Activated naive CD4-positive, alpha-beta T cell (primary cell): ENCODE data around the gene NFIA.

Source experiments
- DNase-seq, 4 experiments: peaks; one replicate each; lab custom pipeline; 2025; lab: John Stamatoyannopoulos, UW

NFIA gene

DNA sequence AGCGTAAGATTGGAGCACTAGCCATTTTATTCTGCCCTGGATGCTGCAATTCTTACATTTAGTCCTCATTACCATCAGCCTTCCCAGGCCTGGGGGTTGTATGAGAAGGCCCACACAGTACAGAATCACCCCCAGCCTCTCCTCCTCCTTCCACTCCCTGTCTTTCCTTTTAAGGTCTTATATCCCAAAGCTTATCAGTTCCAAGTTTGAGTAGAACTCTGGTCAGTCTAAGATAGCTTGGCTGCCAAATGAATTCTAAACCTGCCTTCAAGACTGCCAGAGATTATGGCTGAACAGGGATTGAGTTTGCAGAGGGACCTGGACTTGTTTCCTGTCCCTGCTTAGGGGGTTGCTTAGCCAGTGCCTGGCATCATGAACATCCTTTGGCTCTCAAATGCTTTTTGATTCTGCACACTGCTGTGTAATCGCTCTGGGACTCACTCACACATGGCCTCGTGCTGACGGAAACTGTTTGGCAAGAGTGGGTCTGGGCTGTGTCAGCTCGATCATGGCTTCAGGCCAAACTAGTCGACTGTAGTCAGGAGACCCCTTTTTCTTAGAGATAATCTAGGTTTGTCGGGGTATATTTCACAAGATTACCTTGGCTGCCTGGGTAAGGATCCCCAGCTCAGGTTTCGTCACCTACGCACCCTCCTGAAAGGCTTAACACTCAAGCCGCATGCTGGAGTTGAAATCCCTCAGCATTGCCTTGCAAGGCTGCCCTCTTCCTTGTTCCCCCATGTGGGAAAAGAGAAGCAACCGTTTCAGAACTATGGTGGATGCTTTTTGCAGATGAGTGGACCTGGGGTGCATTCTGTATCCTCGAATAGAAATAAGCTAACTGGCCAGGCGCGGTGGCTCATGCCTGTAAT is 252.6 kb downstream of the NFIA start:
- DNase-seq = no peak

DNA sequence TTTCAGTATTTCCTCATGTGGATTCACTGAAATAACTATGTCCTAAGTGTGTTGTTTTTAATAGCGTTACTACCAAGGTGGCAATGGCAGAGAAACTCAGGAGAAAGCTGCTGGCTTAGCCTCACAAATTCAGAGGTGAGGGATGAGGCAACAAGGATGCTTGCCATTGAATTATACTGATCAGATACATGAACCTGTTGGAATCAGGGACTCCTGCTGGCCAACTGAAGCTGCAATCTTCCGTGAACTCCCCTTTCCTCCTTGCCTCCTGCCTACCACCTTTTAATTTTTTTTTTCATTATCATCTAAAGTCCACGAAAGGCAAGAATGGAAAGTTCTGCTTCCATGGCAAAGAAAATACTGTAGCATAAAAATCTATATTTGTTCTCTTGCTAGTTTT is 254.7 kb downstream of the NFIA start:
- no peak for DNase-seq

- DNase-seq = no peak
Observed at GRCh38 chr1:61337441-61337951, 255.1 kb downstream of the NFIA start.

GRCh38 chr1:61337981-61338848 is 255.9 kb downstream of the NFIA start:
- no peak for DNase-seq

DNA sequence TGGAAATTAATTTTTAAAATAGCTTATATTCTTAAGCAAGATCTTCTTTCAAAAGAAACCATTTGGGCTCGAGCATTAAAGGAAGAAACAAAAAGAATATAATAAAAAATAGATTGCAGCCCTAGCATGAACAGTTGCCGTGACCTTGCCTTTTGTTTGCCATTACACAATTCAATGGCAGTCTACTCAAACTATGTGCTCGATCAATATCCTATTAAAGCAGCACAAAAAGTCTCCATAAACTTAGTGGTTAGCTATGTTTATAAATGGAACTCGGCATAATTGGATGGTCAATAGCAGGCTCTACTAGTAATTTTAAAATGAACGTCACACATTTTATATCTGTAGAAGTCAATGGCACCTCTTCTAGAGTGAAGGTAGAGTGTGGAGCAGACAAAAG is 256.5 kb downstream of the NFIA start:
- no peak for DNase-seq

GRCh38 chr1:61341426-61341825 is 259.1 kb downstream of the NFIA start:
- no peak for DNase-seq

DNA sequence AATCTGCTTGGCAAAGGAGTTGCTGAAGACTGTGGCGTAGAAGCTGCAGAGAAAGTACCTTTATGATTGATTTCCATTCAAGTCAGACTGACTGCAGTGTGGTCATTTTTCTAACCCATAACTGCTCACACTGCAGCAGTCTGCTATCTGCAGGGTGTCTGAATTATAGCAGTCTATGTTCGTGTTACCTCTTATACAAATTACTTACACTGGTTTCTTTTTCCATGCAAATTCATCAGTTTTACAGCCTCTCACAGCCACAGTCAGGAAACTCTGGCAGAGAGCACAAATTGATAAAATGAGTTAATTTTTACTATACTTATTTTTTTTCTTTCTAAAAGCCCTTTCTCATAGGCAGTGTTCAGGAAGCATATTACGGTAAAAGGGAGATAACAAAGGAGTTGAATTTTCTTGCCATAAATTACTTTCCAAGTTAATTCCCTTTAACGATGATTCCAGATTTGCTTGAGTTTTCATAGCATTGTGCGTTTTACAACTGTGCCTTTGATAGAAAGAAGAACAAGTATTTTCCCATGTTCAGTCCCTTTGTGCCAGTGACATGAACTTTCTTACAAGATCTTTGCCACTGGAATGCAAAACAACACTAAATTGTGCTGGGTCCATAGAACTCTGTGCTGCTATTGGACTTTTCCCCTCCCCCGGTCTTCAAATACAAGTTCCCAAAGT is 261.5 kb downstream of the NFIA start:
- no peak for DNase-seq

- no peak for DNase-seq
Observed at GRCh38 chr1:61344696-61345095, 262.3 kb downstream of the NFIA start.

- no peak for DNase-seq
Observed at GRCh38 chr1:61348025-61348665, 265.8 kb downstream of the NFIA start.

GRCh38 chr1:61352845-61353435 is 270.6 kb downstream of the NFIA start:
- DNase-seq = no peak

- no peak for DNase-seq
Observed at GRCh38 chr1:61353797-61354406, 271.5 kb downstream of the NFIA start.

DNA sequence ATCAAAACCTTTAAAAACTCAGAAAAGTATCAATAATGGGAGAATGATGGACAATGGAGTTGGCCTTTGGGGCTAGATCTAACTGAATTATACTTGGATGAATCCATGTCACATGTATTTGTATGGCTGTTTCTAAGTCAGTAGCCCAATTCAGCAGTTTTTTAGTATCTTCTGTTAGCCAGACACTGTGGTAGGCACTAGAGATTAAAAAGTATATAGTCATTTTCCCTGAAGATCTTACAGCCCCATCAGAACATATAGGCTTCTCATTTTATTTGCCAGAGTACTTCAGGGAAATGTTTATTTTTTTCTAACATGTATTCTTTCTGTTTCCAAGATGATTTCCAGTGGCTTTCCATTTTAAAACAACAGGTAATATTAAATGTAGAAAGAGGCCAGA is 273.7 kb downstream of the NFIA start:
- no peak for DNase-seq

DNA sequence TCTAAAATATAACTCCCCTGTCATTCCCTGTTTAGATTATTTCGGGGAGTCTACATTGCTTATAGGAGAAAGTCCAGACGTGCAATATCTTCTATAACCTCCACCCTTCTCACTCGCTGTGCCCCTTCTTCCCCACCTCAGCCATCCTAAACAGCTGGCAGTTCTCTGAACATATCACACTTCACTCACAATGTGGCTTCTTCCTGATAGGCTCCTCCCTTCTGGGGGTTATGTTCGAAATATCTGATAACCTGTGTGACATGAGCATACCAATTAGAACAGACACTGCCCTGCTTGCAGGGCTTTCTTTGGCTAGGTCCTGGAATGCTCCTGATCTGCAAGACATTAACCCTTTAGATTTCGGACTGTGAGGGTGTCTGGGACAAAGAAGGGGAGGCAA is 274.6 kb downstream of the NFIA start:
- DNase-seq = no peak

GRCh38 chr1:61357539-61357938 is 275.2 kb downstream of the NFIA start:
- no peak for DNase-seq

DNA sequence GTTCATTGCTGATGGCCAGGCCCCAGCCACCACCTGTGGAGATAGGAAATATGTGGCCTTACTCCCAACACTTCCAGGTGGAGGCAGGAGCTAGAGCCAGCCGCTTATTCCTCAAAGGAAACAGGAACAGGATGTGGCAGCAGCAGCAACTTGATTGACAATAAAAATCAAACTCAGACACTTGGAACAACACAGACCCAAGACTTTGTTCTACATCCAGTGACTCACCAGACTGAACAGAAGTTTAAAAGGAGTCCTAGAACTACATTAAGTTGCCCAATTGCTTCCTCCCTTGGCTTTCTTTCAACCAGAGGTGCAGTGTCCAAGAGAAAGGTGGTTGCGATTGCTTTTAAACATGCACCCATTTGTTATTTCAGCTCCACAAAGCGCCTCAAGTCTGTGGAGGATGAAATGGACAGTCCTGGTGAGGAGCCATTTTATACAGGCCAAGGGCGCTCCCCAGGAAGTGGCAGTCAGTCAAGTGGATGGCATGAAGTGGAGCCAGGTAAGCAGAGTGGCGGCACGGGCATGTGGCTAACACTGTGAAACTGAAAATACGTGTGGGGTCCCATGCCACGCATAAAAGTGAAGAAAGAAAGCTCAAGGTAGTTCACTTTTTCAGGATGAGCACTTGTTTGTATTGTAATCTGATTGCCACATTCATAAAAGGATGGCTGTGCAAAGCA is 276.6 kb downstream of the NFIA start:
- no peak for DNase-seq

DNA sequence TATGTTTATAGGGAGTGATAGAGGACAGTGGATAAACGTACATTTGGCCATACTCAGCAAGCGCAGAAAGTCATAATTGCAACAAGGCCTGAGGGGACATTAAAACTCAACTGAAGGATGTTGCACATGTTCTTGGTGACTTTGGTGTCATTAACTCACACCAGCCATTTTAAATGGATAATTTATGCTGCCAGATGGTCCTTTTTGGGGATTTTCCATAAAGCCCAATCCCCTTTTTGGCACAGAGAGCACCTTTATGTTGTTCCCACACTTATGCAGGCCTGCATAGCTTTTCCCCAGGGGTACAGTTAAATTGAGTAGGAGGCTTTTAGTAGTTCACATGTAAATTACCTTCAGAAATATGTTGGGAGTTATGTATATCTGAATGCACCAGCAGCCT is 279.6 kb downstream of the NFIA start:
- no peak for DNase-seq

- no peak for DNase-seq
Observed at GRCh38 chr1:61362351-61362750, 280.0 kb downstream of the NFIA start.

DNA sequence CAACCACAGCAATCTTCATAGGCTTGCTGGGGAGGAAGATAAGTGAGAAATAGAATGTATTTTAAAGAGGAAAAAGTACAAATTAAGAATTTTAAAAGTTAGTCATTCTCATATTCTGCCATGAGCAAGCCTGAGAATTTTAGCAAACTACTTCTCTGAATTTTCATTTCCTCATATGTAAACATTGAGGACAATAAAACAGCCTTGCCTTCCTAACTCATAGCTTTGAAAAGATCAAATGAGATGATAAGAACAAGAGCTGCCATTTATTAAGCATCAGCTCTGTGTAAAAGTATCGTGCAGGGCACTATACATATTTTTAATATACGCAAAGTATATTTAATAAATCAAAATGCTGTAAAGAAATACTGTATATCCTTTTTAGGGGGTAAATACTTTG is 286.0 kb downstream of the NFIA start:
- no peak for DNase-seq

GRCh38 chr1:61368876-61369275 is 286.5 kb downstream of the NFIA start:
- DNase-seq = no peak

DNA sequence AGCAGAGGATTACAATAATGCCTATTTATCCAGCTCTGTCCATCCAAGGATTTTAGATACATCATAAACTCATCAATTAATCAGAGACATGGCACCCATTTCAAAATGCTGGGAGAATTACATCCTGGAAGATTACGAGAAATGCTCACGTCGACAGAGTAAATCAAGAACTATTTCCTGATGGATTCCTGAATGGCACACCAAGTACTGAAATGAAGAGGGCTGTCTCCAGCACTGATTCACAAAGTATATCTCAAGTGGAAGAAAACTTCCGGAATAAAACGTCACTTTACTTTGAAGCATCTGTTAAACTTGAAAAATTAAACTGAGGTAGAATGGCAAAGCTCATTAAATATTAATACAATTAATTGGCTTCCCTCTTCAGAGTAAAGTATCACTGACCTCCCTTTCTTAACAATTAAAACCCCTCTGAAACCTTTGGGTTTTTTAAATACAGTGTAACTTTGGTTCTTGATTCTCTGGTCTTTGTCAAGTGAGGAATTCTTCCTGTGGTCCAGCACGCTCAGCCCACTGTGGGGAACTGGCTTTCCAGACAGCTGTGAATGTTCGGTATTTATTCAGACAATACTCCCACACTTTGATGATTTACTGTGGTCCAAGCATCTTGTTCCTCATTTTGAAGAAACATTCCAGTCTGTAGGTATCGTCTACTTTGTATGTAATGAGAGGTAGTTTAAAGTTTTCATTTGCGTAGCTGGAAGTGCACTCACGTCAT is 288.0 kb downstream of the NFIA start:
- DNase-seq = no peak
